ENCODE data around the gene WWOX. TPM values are rescaled to one million over a fixed set of nuclear protein-coding genes. Genes with fewer than 3 reads are reported as not detected.

The WWOX gene
- total RNA-seq, 1 experiment from 2014 or later: 28.3 TPM

GRCh38 chr16:78697426-78697825, 598.0 kb downstream of the WWOX start:
- H3K36me3 ChIP-seq (ENCODE audit: low read depth, low read length): no peaks in the 10 kb centered on the region
- no peaks in the 10 kb centered on the region for H3K4me1 ChIP-seq (ENCODE audit: insufficient read depth, low read length)
- TF ChIP-seq EZH2 (IDR thresholded peaks at IDR 0.05; ENCODE audit: low read length, unreplicated experiment): no peak
- no peak overlapping the region for H3K9ac ChIP-seq (ENCODE audit: low read length)
- ATAC-seq: no peak
- no peaks in the 10 kb centered on the region for H3K79me2 ChIP-seq (ENCODE audit: low read length)
- no peak overlapping the region for H3K27ac ChIP-seq (ENCODE audit: low read length)
- H2AFZ ChIP-seq (ENCODE audit: low read length): no peak overlapping the region
- H4K20me1 ChIP-seq (ENCODE audit: low read length): no peaks in the 10 kb centered on the region
- DNase-seq: no peak
- no peak overlapping the region for H3K4me3 ChIP-seq (ENCODE audit: low read length)
- ChIA-PET CTCF (no interaction called here), POLR2A (ENCODE audit: unreplicated experiment) (no interaction called here)
- no peaks in the 10 kb centered on the region for H3K27me3 ChIP-seq (ENCODE audit: low read length)
- no peak overlapping the region for H3K4me2 ChIP-seq (ENCODE audit: low read length)
- BruUV-seq (replicated peaks): no TSS peak
- intact Hi-C loops (cut with micrococcal nuclease): no loop called here
- no peaks in the 10 kb centered on the region for H3K9me2 ChIP-seq (replicated peaks; ENCODE audit: low read length)
- H3F3A ChIP-seq (ENCODE audit: low read length, unreplicated experiment): no peaks in the 10 kb centered on the region
- no peaks in the 10 kb centered on the region for H3K9me3 ChIP-seq (ENCODE audit: low read length)

GRCh38 chr16:78703936-78704335, 604.5 kb downstream of the WWOX start:
- no peak overlapping the region for H3K4me2 ChIP-seq (ENCODE audit: low read length)
- no peaks in the 10 kb centered on the region for H3K36me3 ChIP-seq (ENCODE audit: low read depth, low read length)
- H4K20me1 ChIP-seq (ENCODE audit: low read length): no peaks in the 10 kb centered on the region
- no peak overlapping the region for H3K4me3 ChIP-seq (ENCODE audit: low read length)
- no peak overlapping the region for H2AFZ ChIP-seq (ENCODE audit: low read length)
- POLR2A ChIA-PET (ENCODE audit: unreplicated experiment): no interaction called here
- no peak overlapping the region for H3K9ac ChIP-seq (ENCODE audit: low read length)
- TF ChIP-seq EZH2 (IDR thresholded peaks at IDR 0.05; ENCODE audit: low read length, unreplicated experiment) (no peak), EZH2phosphoT487 (IDR thresholded peaks at IDR 0.05; ENCODE audit: borderline replicate concordance, low read length) (no peak), CTCF (conservative IDR thresholded peaks at IDR 0.05; ENCODE audit: low read depth, low read length) (no peak)
- H3K27me3 ChIP-seq (ENCODE audit: low read length): no peaks in the 10 kb centered on the region
- CTCF ChIA-PET: no interaction called here
- no peaks in the 10 kb centered on the region for H3F3A ChIP-seq (ENCODE audit: low read length, unreplicated experiment)
- no peak overlapping the region for H3K27ac ChIP-seq (ENCODE audit: low read length)
- DNase-seq (no peak), ATAC-seq (no peak)
- H3K4me1 ChIP-seq (ENCODE audit: insufficient read depth, low read length): no peaks in the 10 kb centered on the region
- BruUV-seq (replicated peaks): no TSS peak
- intact Hi-C loops (cut with micrococcal nuclease): no loop called here
- no peaks in the 10 kb centered on the region for H3K79me2 ChIP-seq (ENCODE audit: low read length)
- no peaks in the 10 kb centered on the region for H3K9me3 ChIP-seq (ENCODE audit: low read length)
- H3K9me2 ChIP-seq (replicated peaks; ENCODE audit: low read length): no peaks in the 10 kb centered on the region

GRCh38 chr16:78704416-78704815, 605.0 kb downstream of the WWOX start:
- no peak overlapping the region for H2AFZ ChIP-seq (ENCODE audit: low read length)
- no peaks in the 10 kb centered on the region for H3K9me3 ChIP-seq (ENCODE audit: low read length)
- no peaks in the 10 kb centered on the region for H3F3A ChIP-seq (ENCODE audit: low read length, unreplicated experiment)
- no peak for TF ChIP-seq CTCF (conservative IDR thresholded peaks at IDR 0.05; ENCODE audit: low read depth, low read length)
- TF ChIP-seq EZH2 (IDR thresholded peaks at IDR 0.05; ENCODE audit: low read length, unreplicated experiment): no peak
- TF ChIP-seq EZH2phosphoT487 (IDR thresholded peaks at IDR 0.05; ENCODE audit: borderline replicate concordance, low read length): no peak
- H3K4me2 ChIP-seq (ENCODE audit: low read length): no peak overlapping the region
- ATAC-seq: no peak
- CTCF ChIA-PET: no interaction called here
- H4K20me1 ChIP-seq (ENCODE audit: low read length): no peaks in the 10 kb centered on the region
- no peak overlapping the region for H3K9ac ChIP-seq (ENCODE audit: low read length)
- H3K36me3 ChIP-seq (ENCODE audit: low read depth, low read length): no peaks in the 10 kb centered on the region
- BruUV-seq (replicated peaks): no TSS peak
- H3K4me1 ChIP-seq (ENCODE audit: insufficient read depth, low read length): no peaks in the 10 kb centered on the region
- no peak overlapping the region for H3K27ac ChIP-seq (ENCODE audit: low read length)
- H3K79me2 ChIP-seq (ENCODE audit: low read length): no peaks in the 10 kb centered on the region
- H3K4me3 ChIP-seq (ENCODE audit: low read length): no peak overlapping the region
- no peak for DNase-seq
- no peaks in the 10 kb centered on the region for H3K27me3 ChIP-seq (ENCODE audit: low read length)
- H3K9me2 ChIP-seq (replicated peaks; ENCODE audit: low read length): no peaks in the 10 kb centered on the region
- intact Hi-C loops (cut with micrococcal nuclease): no loop called here
- POLR2A ChIA-PET (ENCODE audit: unreplicated experiment): no interaction called here
